Measurements from ENCODE around the gene NR4A3.

Gene NR4A3

DNA sequence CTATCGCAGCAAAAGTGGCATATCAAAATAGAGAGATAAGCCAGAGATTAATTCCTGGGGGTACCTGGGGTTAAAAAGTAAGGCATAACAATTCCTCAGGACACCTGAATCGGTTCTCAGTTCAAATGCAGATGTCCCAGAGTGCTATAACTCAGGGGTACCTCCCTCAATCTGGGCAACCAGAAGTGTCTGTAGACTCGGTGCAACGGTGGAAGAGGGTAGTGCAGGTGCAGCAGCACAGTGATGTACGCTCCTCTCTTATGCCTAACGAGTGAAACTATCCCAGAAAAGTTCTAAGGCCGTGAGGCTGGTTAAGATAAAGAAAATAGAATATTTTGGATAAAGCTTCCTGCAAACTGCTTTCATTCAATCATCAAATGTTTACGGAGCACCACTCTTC lies 7.9 kb upstream of the NR4A3 start:
- DNase-seq (ENCODE audit: low read depth, low spot score) = no peak

DNA sequence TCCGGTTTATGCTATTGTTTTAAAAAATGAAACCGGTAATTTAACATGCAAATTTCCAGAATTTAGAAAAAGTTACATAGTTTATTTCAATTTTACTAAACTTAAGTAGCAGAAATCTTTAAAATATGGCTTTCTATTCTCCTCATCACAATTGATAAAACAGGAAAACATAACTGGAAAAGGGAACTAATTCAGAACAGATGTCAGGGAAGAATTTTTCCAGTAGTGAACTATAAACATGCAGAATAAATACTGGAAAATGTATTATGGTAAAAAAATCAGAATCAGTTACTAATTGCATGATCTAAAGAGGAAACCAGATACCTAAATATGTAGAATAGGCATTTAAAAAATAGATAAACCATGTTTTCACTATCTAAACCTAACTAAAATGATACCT lies 7.3 kb upstream of the NR4A3 start:
- no peak for DNase-seq (ENCODE audit: low read depth, low spot score)

DNA sequence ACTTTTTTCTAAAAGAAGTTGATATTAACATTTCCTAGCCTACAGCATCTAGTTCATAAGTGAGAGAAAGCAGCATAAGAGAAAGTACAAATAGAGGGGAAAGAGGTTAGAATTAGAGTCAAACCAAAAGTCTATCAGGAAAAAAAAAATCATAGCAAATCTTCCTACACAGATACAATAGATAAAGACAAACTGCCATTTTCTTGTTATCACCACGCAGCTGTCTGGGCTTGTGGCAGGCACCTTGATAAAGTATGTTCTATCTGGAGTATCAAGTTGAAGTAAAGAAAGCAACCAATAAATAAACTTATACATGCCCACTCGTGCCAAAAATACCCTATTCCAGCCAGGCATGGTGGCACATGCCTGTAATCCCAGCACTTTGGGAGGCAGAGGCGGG lies 5.3 kb upstream of the NR4A3 start:
- DNase-seq (ENCODE audit: low read depth, low spot score) = no peak

DNA sequence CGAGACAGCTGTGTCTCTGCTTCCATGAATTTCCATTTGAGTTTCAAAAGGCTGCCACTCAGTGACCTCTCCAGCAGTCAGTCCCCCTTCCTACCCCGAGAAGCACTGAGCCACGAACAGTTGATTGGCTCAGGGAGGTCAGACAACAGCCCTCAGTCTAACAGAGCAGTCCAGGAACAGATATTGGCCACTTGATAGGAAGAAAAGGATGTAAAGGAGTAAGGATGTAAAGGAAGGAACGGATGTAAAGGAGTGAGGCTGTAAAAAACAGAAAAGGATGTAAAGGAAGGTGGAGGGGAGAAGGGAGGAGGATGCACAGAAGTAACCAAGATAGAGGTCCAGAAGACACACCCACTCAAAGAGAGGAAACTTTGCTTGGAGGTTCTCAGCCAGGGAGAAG lies 3.2 kb upstream of the NR4A3 start:
- no peak for DNase-seq (ENCODE audit: low read depth, low spot score)

DNA sequence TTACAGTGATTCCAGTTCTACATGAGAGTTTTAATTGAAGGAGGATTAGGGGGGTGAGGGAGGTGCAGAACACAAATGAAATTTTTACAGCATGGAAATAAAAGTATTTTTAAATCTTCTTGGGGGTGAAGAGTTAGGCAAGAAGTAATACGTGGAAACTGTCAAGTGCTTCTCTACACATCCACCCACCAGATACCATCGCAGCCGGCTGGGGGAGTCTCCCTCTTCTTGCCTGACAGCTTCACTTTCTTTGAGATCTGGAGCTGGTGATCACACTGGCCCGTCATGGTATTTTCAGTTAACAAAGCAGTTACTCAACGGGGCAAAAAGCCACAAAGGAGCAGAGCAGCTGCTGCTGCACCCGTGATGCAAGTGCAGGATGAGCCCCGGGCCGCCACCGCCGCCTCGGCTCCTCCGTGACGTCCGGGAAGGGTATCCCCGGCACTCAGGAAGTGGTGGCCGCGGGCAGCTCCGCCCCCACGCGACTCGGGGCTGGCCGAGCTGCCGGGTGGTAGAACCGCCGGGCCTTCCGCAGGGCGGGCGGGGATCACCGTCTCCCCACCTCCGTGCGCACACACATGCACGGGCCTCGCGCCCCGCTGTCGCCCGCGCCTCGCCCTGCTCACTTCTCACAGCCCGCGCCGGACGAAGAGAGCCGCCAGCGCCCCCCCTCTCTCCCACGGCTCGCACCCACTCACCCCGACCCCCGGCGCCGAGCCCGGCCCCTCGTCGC lies 2.4 kb upstream of the NR4A3 start:
- DNase-seq (ENCODE audit: low read depth, low spot score) = peak; percentile 82

DNA sequence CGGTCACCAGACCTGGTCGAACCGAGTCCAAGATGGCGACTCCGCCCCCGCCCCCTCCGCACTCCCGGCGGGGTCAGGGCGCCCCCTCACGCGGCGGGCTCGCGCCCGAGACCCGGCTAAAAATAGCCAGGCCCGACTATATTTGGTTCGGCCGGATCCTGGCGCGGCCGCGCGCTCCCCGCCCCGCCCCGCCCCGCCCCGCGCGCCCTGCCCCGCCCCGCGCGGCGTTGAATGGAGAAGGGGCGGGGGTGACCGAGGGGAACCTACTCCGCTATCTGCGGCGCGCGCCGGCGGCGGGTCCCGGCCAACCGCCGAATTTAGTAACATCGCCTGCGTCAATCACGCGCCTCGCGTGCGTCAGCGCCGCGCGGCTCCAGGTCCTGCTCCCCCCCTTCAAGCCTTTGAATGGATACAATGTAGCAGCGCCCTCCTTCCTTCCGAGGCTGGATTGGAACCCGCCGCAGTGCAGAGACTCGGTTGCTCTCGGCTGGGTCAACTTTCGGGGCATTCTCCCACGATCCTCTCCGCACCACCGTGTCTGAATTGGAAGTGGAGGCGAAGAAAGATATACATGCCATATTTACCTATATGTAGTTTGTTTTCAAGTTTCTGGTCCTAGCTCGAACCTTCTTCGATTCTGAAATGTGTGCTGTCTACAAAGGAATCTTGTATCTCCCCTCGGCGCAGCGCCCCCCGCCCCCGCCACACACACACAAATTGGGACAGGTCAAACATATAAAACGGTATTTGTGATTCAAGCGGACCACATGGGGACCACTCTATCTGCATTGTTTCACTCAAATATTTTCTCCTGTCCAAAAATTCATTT lies 1.6 kb upstream of the NR4A3 start:
- DNase-seq (ENCODE audit: low read depth, low spot score) = peak; percentile 83

DNA sequence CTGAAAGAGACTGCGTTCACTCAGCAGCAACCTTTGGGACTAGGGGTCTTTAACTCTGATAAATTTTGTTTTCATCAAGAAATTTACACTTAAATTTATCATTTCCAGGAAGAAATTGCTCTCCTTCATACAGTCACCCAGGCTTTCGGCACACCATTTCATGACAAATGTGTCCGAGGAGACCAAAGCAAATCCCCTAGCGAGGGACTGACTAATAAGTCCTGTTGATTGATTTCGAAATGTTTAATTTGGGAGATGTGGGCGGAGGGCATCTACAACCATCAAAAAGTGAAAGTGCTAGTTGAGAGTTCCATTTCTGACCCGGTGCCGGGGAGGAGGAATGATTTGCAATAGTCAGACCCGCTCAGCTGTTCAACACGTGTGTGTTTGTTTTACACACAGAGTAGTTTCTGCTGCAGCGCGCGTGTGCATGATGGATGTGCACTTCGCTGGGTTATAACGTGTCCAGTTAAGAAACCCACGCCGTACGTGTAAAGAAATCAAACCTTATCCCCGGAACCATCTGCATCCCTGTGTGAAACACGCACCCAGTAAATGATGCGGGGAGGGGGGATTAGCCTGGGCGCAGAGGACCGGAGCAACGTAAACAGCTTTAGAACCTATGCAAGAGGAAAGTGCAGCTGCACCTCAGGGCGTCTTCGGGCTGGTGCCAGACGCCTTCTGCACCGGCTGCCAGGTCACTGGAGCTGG lies 845 bp upstream of the NR4A3 start:
- DNase-seq (ENCODE audit: low read depth, low spot score) = peak; percentile 32

DNA sequence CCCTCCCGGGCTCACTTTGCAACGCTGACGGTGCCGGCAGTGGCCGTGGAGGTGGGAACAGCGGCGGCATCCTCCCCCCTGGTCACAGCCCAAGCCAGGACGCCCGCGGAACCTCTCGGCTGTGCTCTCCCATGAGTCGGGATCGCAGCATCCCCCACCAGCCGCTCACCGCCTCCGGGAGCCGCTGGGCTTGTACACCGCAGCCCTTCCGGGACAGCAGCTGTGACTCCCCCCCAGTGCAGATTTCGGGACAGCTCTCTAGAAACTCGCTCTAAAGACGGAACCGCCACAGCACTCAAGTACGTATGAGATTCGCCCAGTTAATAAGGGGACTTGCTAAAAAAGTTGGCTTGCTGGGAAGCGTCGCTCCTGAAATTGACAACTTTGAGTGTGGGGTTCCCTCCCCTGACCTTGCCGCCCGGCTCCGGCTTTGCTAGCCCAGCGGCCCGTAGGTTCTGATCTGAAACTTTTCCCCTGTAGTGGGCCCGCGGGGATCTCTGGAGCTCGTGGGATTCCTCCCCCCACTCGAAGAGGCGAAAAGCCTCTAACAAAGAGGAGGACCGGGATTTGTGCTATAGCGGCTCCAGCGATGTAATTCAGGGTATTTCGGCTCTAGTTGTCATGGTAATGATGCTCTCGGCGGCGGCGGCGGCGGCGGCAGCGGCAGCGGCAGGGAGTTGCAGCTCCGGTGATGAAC lies 572 bp downstream of the NR4A3 start:
- no peak for DNase-seq (ENCODE audit: low read depth, low spot score)

DNA sequence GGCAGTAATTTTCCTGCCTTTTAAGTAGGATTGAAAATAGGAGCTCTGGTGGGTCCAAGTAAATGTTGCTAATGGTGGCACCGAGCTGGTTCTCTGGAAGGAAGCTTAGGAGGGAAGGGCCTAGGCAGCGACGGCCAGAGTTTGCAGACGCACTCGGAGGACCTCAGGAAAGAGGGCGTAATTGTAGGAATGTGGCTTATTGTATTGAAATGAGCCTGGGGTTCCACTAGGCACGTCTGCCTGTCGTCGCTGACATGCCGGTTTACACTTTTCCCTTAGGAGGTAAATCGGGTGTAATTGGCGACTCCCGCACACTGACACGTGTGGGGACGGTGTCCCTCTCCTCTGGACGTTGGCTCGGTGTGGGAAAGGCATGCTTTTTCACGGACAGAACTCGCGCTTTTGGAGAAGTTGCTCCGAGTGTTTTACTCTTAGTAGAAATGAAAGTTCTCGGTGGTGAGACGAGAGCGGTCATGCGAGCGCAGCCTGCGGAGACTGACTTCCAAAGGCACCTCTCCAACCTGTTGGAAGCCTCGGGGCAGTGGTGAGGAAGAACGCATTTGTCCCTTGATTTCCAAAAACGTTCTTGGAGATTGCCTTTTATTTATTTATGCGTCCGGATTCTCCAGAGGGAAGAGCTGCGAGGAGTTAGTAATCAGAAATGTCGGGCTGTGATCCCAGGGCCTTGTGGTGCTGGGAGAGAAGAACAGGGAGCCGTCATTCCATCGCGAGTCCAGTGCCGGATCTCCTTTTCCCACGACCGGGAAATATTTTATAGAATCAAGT lies 1.3 kb downstream of the NR4A3 start:
- DNase-seq (ENCODE audit: low read depth, low spot score) = no peak

DNA sequence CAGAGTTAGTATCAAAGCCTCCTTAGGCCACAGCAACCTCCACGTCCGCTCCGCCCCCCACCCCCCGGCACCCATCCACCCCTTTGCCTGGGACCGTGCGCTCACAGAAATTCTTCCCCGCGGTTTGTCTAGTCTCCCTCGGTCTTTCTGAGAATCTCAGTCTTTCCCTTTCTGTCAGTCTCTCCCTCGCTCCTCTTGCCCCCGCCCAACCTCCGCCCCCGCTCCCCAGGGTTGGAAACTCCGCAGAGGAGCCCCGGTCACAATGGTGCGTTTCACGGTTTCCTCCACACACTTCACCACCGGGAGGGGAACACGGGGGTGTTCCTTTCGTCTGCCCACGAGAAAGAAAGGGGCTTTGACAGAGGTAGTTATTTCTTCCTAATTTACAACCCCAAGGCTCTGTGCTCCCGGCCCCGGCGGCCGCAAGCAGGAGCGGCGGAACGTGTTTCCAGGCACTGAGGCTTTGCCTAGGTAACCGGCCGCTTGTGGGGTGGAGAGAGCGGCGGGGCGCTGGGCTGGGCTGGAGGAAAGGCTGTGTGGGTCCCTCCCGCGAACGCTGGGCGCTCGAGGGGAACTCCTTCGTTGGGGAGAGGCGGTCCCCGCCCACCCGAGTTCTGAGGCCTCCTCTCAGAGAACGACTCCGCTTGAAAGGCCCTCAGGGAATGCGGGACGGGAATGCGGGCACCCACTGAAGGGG lies 2.1 kb downstream of the NR4A3 start:
- DNase-seq (ENCODE audit: low read depth, low spot score) = peak; percentile 56

DNA sequence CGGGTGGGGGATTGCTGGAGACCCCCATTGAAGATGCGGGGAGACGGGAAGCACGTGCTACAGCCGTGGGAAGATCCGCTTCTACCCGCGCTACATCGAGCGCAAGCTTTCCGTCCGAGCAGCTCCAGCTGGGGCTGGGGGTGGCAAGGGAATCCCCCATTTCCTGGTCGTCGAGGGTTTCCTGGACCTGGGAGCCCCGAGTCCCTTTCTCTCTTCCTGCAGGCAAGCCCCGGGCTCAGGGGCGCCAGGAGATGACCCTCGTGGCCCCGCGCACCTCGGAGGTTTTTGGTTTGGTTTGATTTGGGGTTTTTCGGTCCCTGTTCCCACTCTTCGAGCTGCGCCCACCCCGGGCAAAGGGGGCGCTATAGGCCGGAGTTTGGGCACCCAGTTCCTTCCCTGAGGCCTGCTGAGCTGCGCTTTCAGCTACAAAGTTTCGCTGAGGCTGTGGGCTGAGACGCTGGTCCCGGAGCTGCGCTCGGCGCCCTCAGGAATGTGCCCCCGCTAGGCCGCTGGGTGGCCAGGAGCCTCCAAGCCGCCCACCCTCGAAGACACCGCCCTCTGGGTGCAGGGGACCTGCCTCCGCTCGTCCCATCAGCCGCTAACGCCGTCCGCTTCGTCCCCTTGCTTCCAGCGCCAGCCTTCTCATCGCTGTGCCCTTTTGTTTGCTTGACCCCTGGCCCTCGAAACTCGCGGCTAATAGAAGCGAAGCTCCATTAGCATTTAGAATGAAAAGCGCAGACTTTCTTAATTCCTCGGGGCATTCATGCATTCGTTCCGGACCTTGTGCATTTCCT lies 2.9 kb downstream of the NR4A3 start:
- DNase-seq (ENCODE audit: low read depth, low spot score) = peak; percentile 29

DNA sequence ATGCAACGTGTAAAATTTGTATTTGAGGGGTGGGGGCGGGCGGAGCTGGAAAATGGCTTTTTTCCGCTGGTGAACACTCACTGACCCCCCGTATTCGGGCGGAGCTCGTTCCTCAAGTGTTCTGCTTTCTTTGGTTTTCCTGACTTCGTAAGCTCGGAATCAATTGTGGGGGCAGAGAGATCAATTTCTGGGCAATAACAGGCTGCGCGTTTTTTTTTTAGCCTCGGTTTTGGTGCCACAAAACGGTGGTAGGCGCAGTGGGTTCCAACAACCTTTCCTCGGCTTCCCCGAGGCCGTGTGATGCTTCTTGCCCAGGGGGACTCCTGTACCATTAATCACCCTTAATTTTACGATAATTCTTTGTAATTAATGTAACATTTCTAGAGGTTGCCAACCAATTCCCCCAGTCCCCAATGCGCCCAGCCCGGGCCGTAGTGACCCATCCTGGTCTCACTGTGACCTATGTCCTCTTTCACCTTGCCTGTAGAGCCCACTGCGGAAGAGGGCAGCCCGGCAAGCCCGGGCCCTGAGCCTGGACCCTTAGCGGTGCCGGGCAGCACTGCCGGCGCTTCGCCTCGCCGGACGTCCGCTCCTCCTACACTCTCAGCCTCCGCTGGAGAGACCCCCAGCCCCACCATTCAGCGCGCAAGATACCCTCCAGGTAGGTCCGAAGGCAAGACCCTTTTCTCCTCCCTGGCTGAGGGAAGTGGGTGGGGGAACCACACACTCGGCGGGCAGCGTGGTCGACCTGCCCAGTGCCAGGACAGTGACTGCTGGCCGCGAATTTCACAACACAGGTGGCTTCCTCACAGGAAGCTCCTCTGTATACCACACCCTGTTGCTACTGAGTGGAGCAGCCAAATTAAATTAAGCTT lies 3.7 kb downstream of the NR4A3 start:
- DNase-seq (ENCODE audit: low read depth, low spot score) = no peak

DNA sequence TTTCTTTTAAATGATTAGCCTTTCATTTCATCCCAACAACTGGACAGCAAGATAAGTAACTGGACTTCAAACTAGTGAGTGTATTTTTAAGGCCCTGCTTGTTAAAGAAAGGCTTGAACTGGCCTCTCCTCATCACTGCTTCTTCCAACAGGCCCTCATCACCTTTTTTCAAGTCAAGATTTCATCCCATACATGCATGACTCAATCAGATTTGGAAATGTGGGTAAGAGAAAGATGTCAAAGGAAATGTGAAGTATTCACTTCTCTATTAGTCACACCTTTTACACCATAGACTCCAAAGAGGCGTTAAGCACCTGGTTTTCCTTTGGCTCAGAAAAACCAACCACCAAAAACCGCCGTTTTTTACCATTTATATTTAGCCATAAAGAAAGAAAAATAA lies 4.9 kb downstream of the NR4A3 start:
- no peak for DNase-seq (ENCODE audit: low read depth, low spot score)

DNA sequence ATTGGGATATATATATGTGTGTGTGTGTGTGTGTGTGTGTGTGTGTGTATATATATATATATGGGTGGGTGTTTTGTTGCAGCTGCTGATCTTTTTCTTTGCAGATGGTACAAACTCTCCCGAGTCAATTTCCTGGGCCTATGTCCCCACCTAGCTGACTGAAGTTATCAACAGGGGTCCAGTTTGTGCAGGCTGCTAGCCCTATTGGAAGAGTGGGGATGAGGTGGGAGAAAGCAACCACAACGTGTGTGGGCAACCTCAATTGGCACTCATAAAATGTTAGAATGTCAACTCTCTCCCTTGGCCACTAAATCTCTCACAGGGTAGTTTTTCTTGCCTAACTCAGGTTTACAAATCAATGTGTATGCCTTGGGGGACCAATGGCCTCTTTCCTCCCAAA lies 5.6 kb downstream of the NR4A3 start:
- no peak for DNase-seq (ENCODE audit: low read depth, low spot score)

DNA sequence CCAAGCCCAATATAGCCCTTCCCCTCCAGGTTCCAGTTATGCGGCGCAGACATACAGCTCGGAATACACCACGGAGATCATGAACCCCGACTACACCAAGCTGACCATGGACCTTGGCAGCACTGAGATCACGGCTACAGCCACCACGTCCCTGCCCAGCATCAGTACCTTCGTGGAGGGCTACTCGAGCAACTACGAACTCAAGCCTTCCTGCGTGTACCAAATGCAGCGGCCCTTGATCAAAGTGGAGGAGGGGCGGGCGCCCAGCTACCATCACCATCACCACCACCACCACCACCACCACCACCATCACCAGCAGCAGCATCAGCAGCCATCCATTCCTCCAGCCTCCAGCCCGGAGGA lies 6.3 kb downstream of the NR4A3 start:
- DNase-seq (ENCODE audit: low read depth, low spot score) = no peak

DNA sequence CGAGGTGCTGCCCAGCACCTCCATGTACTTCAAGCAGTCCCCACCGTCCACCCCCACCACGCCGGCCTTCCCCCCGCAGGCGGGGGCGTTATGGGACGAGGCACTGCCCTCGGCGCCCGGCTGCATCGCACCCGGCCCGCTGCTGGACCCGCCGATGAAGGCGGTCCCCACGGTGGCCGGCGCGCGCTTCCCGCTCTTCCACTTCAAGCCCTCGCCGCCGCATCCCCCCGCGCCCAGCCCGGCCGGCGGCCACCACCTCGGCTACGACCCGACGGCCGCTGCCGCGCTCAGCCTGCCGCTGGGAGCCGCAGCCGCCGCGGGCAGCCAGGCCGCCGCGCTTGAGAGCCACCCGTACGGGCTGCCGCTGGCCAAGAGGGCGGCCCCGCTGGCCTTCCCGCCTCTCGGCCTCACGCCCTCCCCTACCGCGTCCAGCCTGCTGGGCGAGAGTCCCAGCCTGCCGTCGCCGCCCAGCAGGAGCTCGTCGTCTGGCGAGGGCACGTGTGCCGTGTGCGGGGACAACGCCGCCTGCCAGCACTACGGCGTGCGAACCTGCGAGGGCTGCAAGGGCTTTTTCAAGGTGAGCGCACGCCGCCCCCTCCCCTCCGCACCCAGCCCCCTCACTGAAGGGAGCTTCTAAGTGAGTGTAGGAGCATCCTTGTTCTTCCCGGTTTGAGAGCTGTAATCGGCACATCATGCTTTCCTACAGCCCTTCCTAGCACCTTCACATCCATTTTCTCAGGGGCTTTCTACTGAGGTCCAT lies 6.9 kb downstream of the NR4A3 start:
- DNase-seq (ENCODE audit: low read depth, low spot score) = no peak

DNA sequence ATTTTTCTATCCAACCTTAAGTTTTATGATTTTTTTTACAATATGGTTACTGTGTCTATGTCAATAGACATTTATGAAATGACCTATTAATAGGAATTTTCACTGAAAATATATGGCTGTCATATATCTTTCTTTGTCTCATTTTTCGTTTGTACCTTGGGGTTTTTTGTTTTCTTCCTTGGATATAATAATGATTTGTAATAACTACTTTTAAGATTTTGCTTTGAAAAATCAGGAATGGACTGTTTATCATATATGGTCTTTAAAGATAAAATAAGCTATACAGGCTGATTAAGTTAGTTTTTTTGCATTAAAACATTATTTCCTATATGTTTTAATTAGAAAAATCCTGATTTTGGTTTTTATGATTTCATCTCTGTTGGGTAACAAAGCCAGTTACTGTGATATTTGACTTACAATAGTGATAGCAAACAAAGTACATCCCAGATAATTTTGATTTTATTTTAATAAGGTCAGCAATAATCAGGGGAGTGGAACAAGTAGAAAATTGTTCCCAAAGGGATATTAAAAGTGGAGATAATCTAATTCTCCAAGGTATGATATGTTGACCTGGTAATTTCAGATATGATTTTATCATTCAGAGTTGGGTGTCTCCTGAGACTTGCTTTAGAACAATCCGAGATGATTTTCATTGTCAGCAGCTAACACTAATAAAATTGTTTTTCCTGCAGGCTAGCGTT lies 10.3 kb downstream of the NR4A3 start:
- DNase-seq (ENCODE audit: low read depth, low spot score) = no peak

DNA sequence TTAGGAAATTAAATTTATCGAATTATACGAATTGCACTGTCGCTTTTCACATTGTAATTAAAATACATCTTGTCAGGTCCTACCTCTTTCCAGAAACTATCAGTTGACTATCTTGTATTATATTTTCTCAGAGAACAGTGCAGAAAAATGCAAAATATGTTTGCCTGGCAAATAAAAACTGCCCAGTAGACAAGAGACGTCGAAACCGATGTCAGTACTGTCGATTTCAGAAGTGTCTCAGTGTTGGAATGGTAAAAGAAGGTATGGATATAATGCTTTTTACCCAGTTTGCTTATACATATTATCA lies 10.8 kb downstream of the NR4A3 start:
- DNase-seq (ENCODE audit: low read depth, low spot score) = no peak

All from activated CD4-positive, CD25-positive, alpha-beta regulatory T cell treated with anti-CD3 and anti-CD28 coated beads, Interleukin-2, amount 50 U/mL, for 16 hours (primary cell).